HEK293 (cell line): ENCODE measurements around the gene EVI5L.
A peak's percentile ranks its signal among the peaks of the same experiment; 100 is the strongest.

Experiments used
- CTCF ChIA-PET: fragments of 350-600 bp; formaldehyde crosslinking; extraction: SDS; loops from one replicate; lab custom pipeline; 2021; ENCODE audit warnings: antibody characterized with exemption; lab: Yijun Ruan, JAX
- POLR2A ChIA-PET: fragments of 300-600 bp; formaldehyde crosslinking; extraction: SDS; loops from one replicate; lab custom pipeline; 2020; ENCODE audit warnings: antibody characterized with exemption, inconsistent platforms; lab: Yijun Ruan, JAX
- H3K27ac ChIP-seq: fragments of 200-500 bp; sonication (Bioruptor generic); 2 replicates; pipeline ENCODE4 v1.5.1; 2014; ENCODE audit warnings: low read depth, low read length, control low read depth, inconsistent platforms; ENCODE audit errors: extremely low read depth
- H3K36me3 ChIP-seq, 2 experiments: fragments of 200-500 bp in 1 of 2; sonication (Bioruptor generic) in 1 of 2; 1 replicate in 1 of 2; 2 replicates in 1 of 2; pipeline ENCODE4 v1.5.1; 2014 to 2017; ENCODE audit warnings: inconsistent platforms in 2 of 2, low read length in 2 of 2; ENCODE audit not compliant: control insufficient read depth in 2 of 2, insufficient read depth in 1 of 2
- H3K4me1 ChIP-seq: fragments of 200-500 bp; sonication (Bioruptor generic); 2 replicates; pipeline ENCODE4 v1.5.1; 2014; ENCODE audit warnings: mild to moderate bottlenecking, low read length, inconsistent platforms; ENCODE audit not compliant: control insufficient read depth, insufficient read depth
- H3K4me3 ChIP-seq: 2 replicates; pipeline ENCODE4 v1.5.1; 2011; ENCODE audit warnings: low read depth, mild to moderate bottlenecking, control low read depth, low read length, moderate library complexity
- H3K9me3 ChIP-seq: fragments of 200-500 bp; sonication (Bioruptor generic); 2 replicates; pipeline ENCODE4 v1.5.1; 2014; ENCODE audit warnings: low read depth, low read length, inconsistent platforms; ENCODE audit not compliant: control insufficient read depth, insufficient read depth
- KLF8 ChIP-seq: fragments of 450-650 bp; formaldehyde crosslinking; IDR thresholded peaks from 2 replicates; pipeline ENCODE4 v1.5.1; 2016; ENCODE audit warnings: missing biosample characterization, missing genetic modification characterization
- MEIS1 ChIP-seq: sonication (generic); formaldehyde crosslinking; IDR thresholded peaks from 2 replicates; pipeline ENCODE4 v1.8.1; 2022; ENCODE audit warnings: missing genetic modification reagents, mild to moderate bottlenecking, borderline replicate concordance
- SETDB1 ChIP-seq: IDR thresholded peaks from one replicate; pipeline ENCODE4 v1.6.1; 2017; ENCODE audit warnings: mild to moderate bottlenecking, low read length, moderate library complexity, mixed read lengths; ENCODE audit not compliant: insufficient read length
- YY1 ChIP-seq: fragments of 450-650 bp; formaldehyde crosslinking; IDR thresholded peaks from 2 replicates; pipeline ENCODE4 v1.5.1; 2018; ENCODE audit warnings: missing biosample characterization, missing genetic modification characterization
- ZBTB26 ChIP-seq: fragments of 450-650 bp; formaldehyde crosslinking; optimal IDR thresholded peaks from 2 replicates; pipeline ENCODE3; 2016; ENCODE audit warnings: missing biosample characterization, mild to moderate bottlenecking, missing genetic modification characterization
- ZBTB6 ChIP-seq: fragments of 450-650 bp; formaldehyde crosslinking; IDR thresholded peaks from 2 replicates; pipeline ENCODE4 v1.5.1; 2017; ENCODE audit warnings: missing biosample characterization, missing genetic modification characterization
- ZBTB8A ChIP-seq: fragments of 450-650 bp; formaldehyde crosslinking; IDR thresholded peaks from 2 replicates; pipeline ENCODE4 v1.5.1; 2016; ENCODE audit warnings: missing biosample characterization, missing genetic modification characterization
- ZFHX2 ChIP-seq: fragments of 450-650 bp; formaldehyde crosslinking; conservative IDR thresholded peaks from 2 replicates; pipeline ENCODE4 v1.5.1; 2016; ENCODE audit warnings: missing biosample characterization, missing genetic modification characterization
- ZFP69B ChIP-seq: fragments of 450-650 bp; formaldehyde crosslinking; IDR thresholded peaks from 2 replicates; pipeline ENCODE4 v1.5.1; 2016; ENCODE audit warnings: missing biosample characterization, missing genetic modification characterization
- ZNF221 ChIP-seq: fragments of 450-650 bp; formaldehyde crosslinking; IDR thresholded peaks from 2 replicates; pipeline ENCODE4 v1.5.1; 2017; ENCODE audit warnings: missing biosample characterization, missing genetic modification characterization, borderline replicate concordance
- ZNF274 ChIP-seq, 2 experiments: fragments of 200-500 bp in 1 of 2; fragments of 450-650 bp in 1 of 2; sonication (Bioruptor generic) in 1 of 2; formaldehyde crosslinking in 1 of 2; IDR thresholded peaks; 2 replicates each; pipeline versions ENCODE4 v1.5.1 to v1.6.1; 2014 to 2016; ENCODE audit warnings: borderline replicate concordance in 1 of 2, inconsistent platforms in 1 of 2, low read length in 1 of 2, missing biosample characterization in 1 of 2, missing genetic modification characterization in 1 of 2
- ZNF302 ChIP-seq: fragments of 450-650 bp; formaldehyde crosslinking; IDR thresholded peaks from 2 replicates; pipeline ENCODE4 v1.5.1; 2016; ENCODE audit warnings: missing biosample characterization, missing genetic modification characterization, low read depth
- ZNF394 ChIP-seq: fragments of 450-650 bp; formaldehyde crosslinking; IDR thresholded peaks from 2 replicates; pipeline ENCODE4 v1.5.1; 2016; ENCODE audit warnings: missing biosample characterization, missing genetic modification characterization, mild to moderate bottlenecking, moderate library complexity, borderline replicate concordance
- ZNF530 ChIP-seq: fragments of 450-650 bp; formaldehyde crosslinking; IDR thresholded peaks from 2 replicates; pipeline ENCODE4 v1.5.1; 2016; ENCODE audit warnings: low read depth, missing biosample characterization, missing genetic modification characterization
- ZNF600 ChIP-seq: fragments of 450-650 bp; formaldehyde crosslinking; IDR thresholded peaks from 2 replicates; pipeline ENCODE4 v1.5.1; 2016; ENCODE audit warnings: missing biosample characterization, missing genetic modification characterization
- ZSCAN30 ChIP-seq: fragments of 450-650 bp; IDR thresholded peaks from 2 replicates; pipeline ENCODE4 v1.5.1; 2018; ENCODE audit warnings: missing biosample characterization, mild to moderate bottlenecking, missing genetic modification characterization, moderate library complexity
- TF ChIP-seq, protein P1 (sequence below): fragments of 450-650 bp; formaldehyde crosslinking; IDR thresholded peaks from 2 replicates; pipeline ENCODE4 v1.5.1; 2016; ENCODE audit warnings: missing biosample characterization, missing genetic modification characterization
- TF ChIP-seq, protein P2 (sequence below): fragments of 450-650 bp; formaldehyde crosslinking; IDR thresholded peaks from 2 replicates; pipeline ENCODE4 v1.5.1; 2017; ENCODE audit warnings: missing biosample characterization, missing genetic modification characterization

EVI5L gene

GRCh38 chr19:7871437-7872305 lies 41.7 kb downstream of the EVI5L start (continued):
- TF ChIP-seq YY1 (no peak), ZNF394 (tag by site-specific recombination) (no peak; the same call in 1 of the 2 replicates), ZBTB6 (tag by site-specific recombination) (no peak), ZNF600 (no peak), ZSCAN30 (tag by site-specific recombination) (no peak), ZFHX2 (tag by site-specific recombination) (peak; percentile 78), ZBTB26 (no peak), ZNF221 (tag by site-specific recombination) (no peak)
- TF ChIP-seq, protein P1, sequence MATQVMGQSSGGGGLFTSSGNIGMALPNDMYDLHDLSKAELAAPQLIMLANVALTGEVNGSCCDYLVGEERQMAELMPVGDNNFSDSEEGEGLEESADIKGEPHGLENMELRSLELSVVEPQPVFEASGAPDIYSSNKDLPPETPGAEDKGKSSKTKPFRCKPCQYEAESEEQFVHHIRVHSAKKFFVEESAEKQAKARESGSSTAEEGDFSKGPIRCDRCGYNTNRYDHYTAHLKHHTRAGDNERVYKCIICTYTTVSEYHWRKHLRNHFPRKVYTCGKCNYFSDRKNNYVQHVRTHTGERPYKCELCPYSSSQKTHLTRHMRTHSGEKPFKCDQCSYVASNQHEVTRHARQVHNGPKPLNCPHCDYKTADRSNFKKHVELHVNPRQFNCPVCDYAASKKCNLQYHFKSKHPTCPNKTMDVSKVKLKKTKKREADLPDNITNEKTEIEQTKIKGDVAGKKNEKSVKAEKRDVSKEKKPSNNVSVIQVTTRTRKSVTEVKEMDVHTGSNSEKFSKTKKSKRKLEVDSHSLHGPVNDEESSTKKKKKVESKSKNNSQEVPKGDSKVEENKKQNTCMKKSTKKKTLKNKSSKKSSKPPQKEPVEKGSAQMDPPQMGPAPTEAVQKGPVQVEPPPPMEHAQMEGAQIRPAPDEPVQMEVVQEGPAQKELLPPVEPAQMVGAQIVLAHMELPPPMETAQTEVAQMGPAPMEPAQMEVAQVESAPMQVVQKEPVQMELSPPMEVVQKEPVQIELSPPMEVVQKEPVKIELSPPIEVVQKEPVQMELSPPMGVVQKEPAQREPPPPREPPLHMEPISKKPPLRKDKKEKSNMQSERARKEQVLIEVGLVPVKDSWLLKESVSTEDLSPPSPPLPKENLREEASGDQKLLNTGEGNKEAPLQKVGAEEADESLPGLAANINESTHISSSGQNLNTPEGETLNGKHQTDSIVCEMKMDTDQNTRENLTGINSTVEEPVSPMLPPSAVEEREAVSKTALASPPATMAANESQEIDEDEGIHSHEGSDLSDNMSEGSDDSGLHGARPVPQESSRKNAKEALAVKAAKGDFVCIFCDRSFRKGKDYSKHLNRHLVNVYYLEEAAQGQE = no peak

DNA sequence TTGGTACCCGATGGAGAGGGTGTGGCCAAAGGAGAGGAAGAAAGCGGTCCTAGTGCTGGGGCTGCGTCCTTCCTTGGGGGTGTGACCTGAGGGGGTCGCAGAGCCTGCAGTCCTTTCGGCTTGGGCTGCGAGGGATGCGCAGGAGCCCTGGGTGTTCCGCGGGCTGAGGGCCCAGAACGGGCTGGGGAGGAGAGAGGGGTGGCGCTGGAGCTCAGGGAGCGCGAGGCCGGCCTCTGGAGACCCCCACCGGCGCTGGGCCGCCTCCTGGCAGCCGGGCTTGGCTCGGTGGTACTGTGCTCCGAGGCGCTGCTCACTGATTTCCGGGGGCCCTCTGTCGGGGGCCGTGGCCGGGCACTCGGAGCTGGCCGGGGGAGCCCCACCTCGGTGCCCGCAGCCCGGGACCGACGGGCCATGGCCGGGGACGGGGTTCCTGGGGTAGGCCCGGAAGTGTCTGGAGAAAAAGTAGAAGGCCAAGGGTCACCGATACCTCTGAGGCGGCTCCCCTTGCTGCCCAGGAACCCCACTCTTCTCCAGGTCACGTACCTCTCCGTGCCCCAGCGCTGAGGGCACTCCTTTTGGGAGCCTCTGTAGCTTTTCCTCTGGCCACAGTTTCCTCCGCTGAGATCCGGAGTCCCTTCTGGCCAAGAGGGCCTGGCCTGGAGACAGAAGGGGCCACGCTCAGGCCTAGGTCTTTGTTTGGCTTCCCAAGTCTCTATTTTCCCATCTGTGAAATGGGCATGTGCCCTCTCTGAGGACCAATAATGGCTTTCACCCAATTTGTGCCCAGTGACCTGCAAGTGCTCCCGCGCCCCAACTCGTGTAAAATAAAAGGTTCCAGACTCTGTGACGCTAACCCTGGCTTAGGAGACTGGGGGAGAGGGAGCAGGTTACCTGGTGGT lies 42.5 kb downstream of the EVI5L start:
- peaks cover 6% of the 10 kb centered on the region for H3K4me1 ChIP-seq
- H3K4me3 ChIP-seq = no peak overlapping the region
- no peaks in the 10 kb centered on the region for H3K36me3 ChIP-seq
- H3K9me3 ChIP-seq = no peaks in the 10 kb centered on the region
- POLR2A ChIA-PET = interaction anchor here (0.6 to 2.5 kb wide), 3 partner anchors 11 to 48 kb away, joined by 5 to 15 read pairs (median 14); partner anchors contain the start of genes MAP2K7 and SNAPC2
- CTCF ChIA-PET = interaction anchor here (0.6 to 1.6 kb wide), 7 partner anchors 10 to 492 kb away, joined by 3 to 6 read pairs (median 4); partner anchors contain the start of gene MAP2K7
- H3K27ac ChIP-seq = no peak overlapping the region
- TF ChIP-seq ZNF302 (tag by site-specific recombination) (no peak), ZBTB8A (tag by site-specific recombination) (peak; percentile 69), KLF8 (tag by site-specific recombination) (peak; percentile 54; the same call in 1 of the 2 replicates), MEIS1 (CRISPR knock-in tag) (no peak), SETDB1 (no peak), ZNF530 (no peak), ZFP69B (tag by site-specific recombination) (no peak), ZNF274 (IDR thresholded peaks at IDR 0.05; ENCODE audit: low read length) (no peak), ZNF274 (tag by site-specific recombination; IDR thresholded peaks at IDR 0.05; ENCODE audit: borderline replicate concordance) (no peak)
- TF ChIP-seq, protein P2, sequence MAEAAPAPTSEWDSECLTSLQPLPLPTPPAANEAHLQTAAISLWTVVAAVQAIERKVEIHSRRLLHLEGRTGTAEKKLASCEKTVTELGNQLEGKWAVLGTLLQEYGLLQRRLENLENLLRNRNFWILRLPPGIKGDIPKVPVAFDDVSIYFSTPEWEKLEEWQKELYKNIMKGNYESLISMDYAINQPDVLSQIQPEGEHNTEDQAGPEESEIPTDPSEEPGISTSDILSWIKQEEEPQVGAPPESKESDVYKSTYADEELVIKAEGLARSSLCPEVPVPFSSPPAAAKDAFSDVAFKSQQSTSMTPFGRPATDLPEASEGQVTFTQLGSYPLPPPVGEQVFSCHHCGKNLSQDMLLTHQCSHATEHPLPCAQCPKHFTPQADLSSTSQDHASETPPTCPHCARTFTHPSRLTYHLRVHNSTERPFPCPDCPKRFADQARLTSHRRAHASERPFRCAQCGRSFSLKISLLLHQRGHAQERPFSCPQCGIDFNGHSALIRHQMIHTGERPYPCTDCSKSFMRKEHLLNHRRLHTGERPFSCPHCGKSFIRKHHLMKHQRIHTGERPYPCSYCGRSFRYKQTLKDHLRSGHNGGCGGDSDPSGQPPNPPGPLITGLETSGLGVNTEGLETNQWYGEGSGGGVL (tag by site-specific recombination) = 0 out of 2 replicates have a peak, but pooled peaks have one; percentile 1
